ENCODE data around the gene ASAH2.

ASAH2 gene

GRCh38 chr10:50210876-50211275 is 40.4 kb downstream of the ASAH2 start:
- no peak overlapping the region for H3K4me3 Mint-ChIP-seq
- H3K27ac Mint-ChIP-seq, result no peak overlapping the region
- TF ChIP-seq, protein P1, sequence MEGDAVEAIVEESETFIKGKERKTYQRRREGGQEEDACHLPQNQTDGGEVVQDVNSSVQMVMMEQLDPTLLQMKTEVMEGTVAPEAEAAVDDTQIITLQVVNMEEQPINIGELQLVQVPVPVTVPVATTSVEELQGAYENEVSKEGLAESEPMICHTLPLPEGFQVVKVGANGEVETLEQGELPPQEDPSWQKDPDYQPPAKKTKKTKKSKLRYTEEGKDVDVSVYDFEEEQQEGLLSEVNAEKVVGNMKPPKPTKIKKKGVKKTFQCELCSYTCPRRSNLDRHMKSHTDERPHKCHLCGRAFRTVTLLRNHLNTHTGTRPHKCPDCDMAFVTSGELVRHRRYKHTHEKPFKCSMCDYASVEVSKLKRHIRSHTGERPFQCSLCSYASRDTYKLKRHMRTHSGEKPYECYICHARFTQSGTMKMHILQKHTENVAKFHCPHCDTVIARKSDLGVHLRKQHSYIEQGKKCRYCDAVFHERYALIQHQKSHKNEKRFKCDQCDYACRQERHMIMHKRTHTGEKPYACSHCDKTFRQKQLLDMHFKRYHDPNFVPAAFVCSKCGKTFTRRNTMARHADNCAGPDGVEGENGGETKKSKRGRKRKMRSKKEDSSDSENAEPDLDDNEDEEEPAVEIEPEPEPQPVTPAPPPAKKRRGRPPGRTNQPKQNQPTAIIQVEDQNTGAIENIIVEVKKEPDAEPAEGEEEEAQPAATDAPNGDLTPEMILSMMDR (IDR thresholded peaks at IDR 0.05; ENCODE audit: unreplicated experiment in 3 of 3), result no peak

More at GRCh38 chr10:50210876-50211275, 40.4 kb downstream of the ASAH2 start:
- Mint-ChIP-seq H3K36me3 (ENCODE audit: low read depth) (no peaks in the 10 kb centered on the region), H3K9me3 (peaks cover 6% of the 10 kb centered on the region), H3K4me1 (no peaks in the 10 kb centered on the region), H3K27me3 (ENCODE audit: low read depth) (no peaks in the 10 kb centered on the region)

Data from nephron (organoid).